Memory B cell (primary cell): ENCODE data around the gene NEK9.

ENCODE experiments used
- ATAC-seq: fragments of 150-1000 bp; cut with Tn5 transposase; 2 replicates; pipeline ENCODE4 v1.10.0; 2021; ENCODE audit warnings: low read depth, mild to moderate bottlenecking, moderate library complexity
- DNase-seq, 2 donors: peaks; one replicate each; pipeline ENCODE4 v3.0.0; 2022; ENCODE audit warnings: low spot score in 2 of 2
- H3K27ac Mint-ChIP-seq: one replicate; pipeline ENCODE4 v1.8.0; 2022; ENCODE audit warnings: mild to moderate bottlenecking, moderate library complexity, mixed read lengths
- H3K27me3 Mint-ChIP-seq: one replicate; pipeline ENCODE4 v1.8.0; 2022; ENCODE audit warnings: mixed read lengths
- H3K36me3 Mint-ChIP-seq: one replicate; pipeline ENCODE4 v1.8.0; 2022; ENCODE audit warnings: mild to moderate bottlenecking, mixed read lengths
- H3K4me1 Mint-ChIP-seq: one replicate; pipeline ENCODE4 v1.8.0; 2022; ENCODE audit warnings: mixed read lengths
- H3K4me3 Mint-ChIP-seq: one replicate; pipeline ENCODE4 v1.8.0; 2022; ENCODE audit warnings: mild to moderate bottlenecking, moderate library complexity, mixed read lengths
- H3K9me3 Mint-ChIP-seq: one replicate; pipeline ENCODE4 v1.8.0; 2022; ENCODE audit warnings: mixed read lengths

NEK9 gene

GRCh38 chr14:75126679-75127473 is at the start of gene NEK9:
NEK9 (minus strand) TSS chr14:75127048; CDS start chr14:75126921, 127 bp downstream.
- Mint-ChIP-seq H3K36me3 (peaks cover 3% of the 10 kb centered on the region), H3K9me3 (no peaks in the 10 kb centered on the region), H3K27ac (peak within 1 kb of the TSS; percentile 99), H3K27me3 (no peaks in the 10 kb centered on the region), H3K4me3 (peak within 1 kb of the TSS; percentile 94), H3K4me1 (peaks cover 31% of the 10 kb centered on the region)
- peak; percentile 87 for ATAC-seq
- DNase-seq, result peak; percentile 88 to 92

GRCh38 chr14:75176142-75176820 is 49.4 kb upstream of the NEK9 start, which contains the start of gene TMED10:
TMED10 (minus strand) TSS chr14:75176612; CDS start chr14:75176579, 33 bp downstream.
- peak within 1 kb of the TSS; percentile 97 for H3K4me3 Mint-ChIP-seq
- H3K9me3 Mint-ChIP-seq, result no peaks in the 10 kb centered on the region
- H3K27ac Mint-ChIP-seq, result peak within 1 kb of the TSS; percentile 100
- ATAC-seq, result peak; percentile 75
- peaks cover 2% of the 10 kb centered on the region for H3K27me3 Mint-ChIP-seq
- H3K36me3 Mint-ChIP-seq, result peaks cover 2% of the 10 kb centered on the region
- DNase-seq, result peak; percentile 92
- peaks cover 27% of the 10 kb centered on the region for H3K4me1 Mint-ChIP-seq

- peak; percentile 18 for ATAC-seq
- Mint-ChIP-seq H3K4me1 (peaks cover 31% of the 10 kb centered on the region), H3K27me3 (peaks cover 2% of the 10 kb centered on the region), H3K4me3 (peak overlapping the region; percentile 97), H3K27ac (peak overlapping the region; percentile 100), H3K36me3 (peaks cover 5% of the 10 kb centered on the region), H3K9me3 (no peaks in the 10 kb centered on the region)
- no peak for DNase-seq
These were observed 48.9 kb upstream of the NEK9 start for GRCh38 chr14:75175677-75176141.

GRCh38 chr14:75174066-75174465 is 47.2 kb upstream of the NEK9 start:
- Mint-ChIP-seq H3K36me3 (peaks cover 6% of the 10 kb centered on the region), H3K27me3 (no peaks in the 10 kb centered on the region), H3K4me1 (peaks cover 37% of the 10 kb centered on the region), H3K9me3 (no peaks in the 10 kb centered on the region), H3K27ac (peak overlapping the region; percentile 100), H3K4me3 (peak overlapping the region; percentile 41)
- ATAC-seq (no peak), DNase-seq (no peak)

- Mint-ChIP-seq H3K4me1 (peaks cover 44% of the 10 kb centered on the region), H3K36me3 (peaks cover 10% of the 10 kb centered on the region), H3K9me3 (no peaks in the 10 kb centered on the region), H3K27ac (peak overlapping the region; percentile 67), H3K4me3 (no peak overlapping the region), H3K27me3 (no peaks in the 10 kb centered on the region)
- ATAC-seq, result no peak
- DNase-seq, result no peak
These were observed 43.9 kb upstream of the NEK9 start for GRCh38 chr14:75170772-75171171.

- ATAC-seq (no peak), DNase-seq (no peak)
- Mint-ChIP-seq H3K27ac (peak overlapping the region; percentile 62), H3K9me3 (no peaks in the 10 kb centered on the region), H3K4me1 (peaks cover 39% of the 10 kb centered on the region), H3K4me3 (no peak overlapping the region), H3K27me3 (no peaks in the 10 kb centered on the region), H3K36me3 (peaks cover 10% of the 10 kb centered on the region)
These were observed 41.9 kb upstream of the NEK9 start for GRCh38 chr14:75168586-75169335.

GRCh38 chr14:75167325-75167724 is 40.5 kb upstream of the NEK9 start:
- Mint-ChIP-seq H3K9me3 (no peaks in the 10 kb centered on the region), H3K27me3 (no peaks in the 10 kb centered on the region), H3K27ac (peak overlapping the region; percentile 70), H3K4me3 (no peak overlapping the region), H3K36me3 (peaks cover 12% of the 10 kb centered on the region), H3K4me1 (peaks cover 32% of the 10 kb centered on the region)
- no peak for DNase-seq
- no peak for ATAC-seq

GRCh38 chr14:75165586-75166391 is 38.9 kb upstream of the NEK9 start:
- H3K36me3 Mint-ChIP-seq, result peaks cover 7% of the 10 kb centered on the region
- H3K4me3 Mint-ChIP-seq, result no peak overlapping the region
- no peak overlapping the region for H3K27ac Mint-ChIP-seq
- peaks cover 26% of the 10 kb centered on the region for H3K4me1 Mint-ChIP-seq
- ATAC-seq (no peak), DNase-seq (no peak)
- no peaks in the 10 kb centered on the region for H3K9me3 Mint-ChIP-seq
- no peaks in the 10 kb centered on the region for H3K27me3 Mint-ChIP-seq

- H3K4me1 Mint-ChIP-seq, result peaks cover 25% of the 10 kb centered on the region
- no peak for DNase-seq
- no peak overlapping the region for H3K27ac Mint-ChIP-seq
- no peak overlapping the region for H3K4me3 Mint-ChIP-seq
- no peaks in the 10 kb centered on the region for H3K9me3 Mint-ChIP-seq
- H3K36me3 Mint-ChIP-seq, result peaks cover 6% of the 10 kb centered on the region
- H3K27me3 Mint-ChIP-seq, result no peaks in the 10 kb centered on the region
- no peak for ATAC-seq
These were observed 38.0 kb upstream of the NEK9 start for GRCh38 chr14:75164809-75165208.

GRCh38 chr14:75163677-75164076 is 36.8 kb upstream of the NEK9 start:
- Mint-ChIP-seq H3K27ac (no peak overlapping the region), H3K9me3 (no peaks in the 10 kb centered on the region), H3K36me3 (peaks cover 7% of the 10 kb centered on the region), H3K4me3 (no peak overlapping the region), H3K4me1 (peaks cover 24% of the 10 kb centered on the region), H3K27me3 (no peaks in the 10 kb centered on the region)
- no peak for ATAC-seq
- DNase-seq, result no peak

GRCh38 chr14:75162631-75163030 is 35.8 kb upstream of the NEK9 start:
- H3K4me1 Mint-ChIP-seq, result peaks cover 19% of the 10 kb centered on the region
- H3K36me3 Mint-ChIP-seq, result peaks cover 5% of the 10 kb centered on the region
- DNase-seq (no peak), ATAC-seq (no peak)
- no peaks in the 10 kb centered on the region for H3K27me3 Mint-ChIP-seq
- H3K4me3 Mint-ChIP-seq, result no peak overlapping the region
- H3K27ac Mint-ChIP-seq, result peak overlapping the region; percentile 8
- H3K9me3 Mint-ChIP-seq, result no peaks in the 10 kb centered on the region

- ATAC-seq (no peak), DNase-seq (no peak)
- Mint-ChIP-seq H3K36me3 (peaks cover 7% of the 10 kb centered on the region), H3K4me3 (no peak overlapping the region), H3K4me1 (peaks cover 18% of the 10 kb centered on the region), H3K27ac (peak overlapping the region; percentile 63), H3K9me3 (no peaks in the 10 kb centered on the region), H3K27me3 (no peaks in the 10 kb centered on the region)
These were observed 32.2 kb upstream of the NEK9 start for GRCh38 chr14:75158843-75159614.

- Mint-ChIP-seq H3K36me3 (peaks cover 7% of the 10 kb centered on the region), H3K4me3 (no peak overlapping the region), H3K27me3 (no peaks in the 10 kb centered on the region), H3K9me3 (no peaks in the 10 kb centered on the region), H3K27ac (peak overlapping the region; percentile 63), H3K4me1 (peaks cover 17% of the 10 kb centered on the region)
- DNase-seq, result no peak
- no peak for ATAC-seq
These were observed 30.1 kb upstream of the NEK9 start for GRCh38 chr14:75156901-75157300.
